ENCODE measurements around the gene TAF4.

TAF4 gene

GRCh38 chr20:61940976-61941720 lies 124.5 kb downstream of the TAF4 start:
- DNase-seq, result peak; percentile 55

GRCh38 chr20:61940491-61940890 lies 125.2 kb downstream of the TAF4 start:
- peak; percentile 60 for DNase-seq

- no peak for DNase-seq
Measured at GRCh38 chr20:61939691-61940360, 125.9 kb downstream of the TAF4 start.

- DNase-seq, result no peak
Measured at GRCh38 chr20:61938839-61939690, 126.6 kb downstream of the TAF4 start.

GRCh38 chr20:61937963-61938838 lies 127.5 kb downstream of the TAF4 start:
- no peak for DNase-seq

- no peak for DNase-seq
Measured at GRCh38 chr20:61937146-61937962, 128.3 kb downstream of the TAF4 start.

- DNase-seq, result no peak
Measured at GRCh38 chr20:61936701-61937131, 129.0 kb downstream of the TAF4 start.

GRCh38 chr20:61935926-61936700 lies 129.6 kb downstream of the TAF4 start:
- no peak for DNase-seq

GRCh38 chr20:61934716-61935530 lies 130.8 kb downstream of the TAF4 start:
- no peak for DNase-seq

GRCh38 chr20:61933951-61934715 lies 131.5 kb downstream of the TAF4 start:
- DNase-seq, result no peak

GRCh38 chr20:61933481-61933950 lies 132.2 kb downstream of the TAF4 start:
- DNase-seq, result no peak

- no peak for DNase-seq
Measured at GRCh38 chr20:61932711-61933480, 132.8 kb downstream of the TAF4 start.

- no peak for DNase-seq
Measured at GRCh38 chr20:61932199-61932592, 133.5 kb downstream of the TAF4 start.

GRCh38 chr20:61931476-61932198 lies 134.0 kb downstream of the TAF4 start:
- no peak for DNase-seq

GRCh38 chr20:61930776-61931475 lies 134.8 kb downstream of the TAF4 start:
- peak; percentile 77 for DNase-seq

- DNase-seq, result no peak
Measured at GRCh38 chr20:61929971-61930666, 135.6 kb downstream of the TAF4 start.
